CD4-positive, alpha-beta T cell treated with Interferon gamma for 1 hour (primary cell): ENCODE results near the gene RABGAP1L.
"Not testable (repeated sequence)": the region's sequence is repeated elsewhere in the genome, so short reads cannot be mapped to it uniquely, and the experiment has no call there.

Source experiments
- DNase-seq: peaks from one replicate; pipeline ENCODE4 v3.0.0-alpha.2; 2020

RABGAP1L gene

DNA sequence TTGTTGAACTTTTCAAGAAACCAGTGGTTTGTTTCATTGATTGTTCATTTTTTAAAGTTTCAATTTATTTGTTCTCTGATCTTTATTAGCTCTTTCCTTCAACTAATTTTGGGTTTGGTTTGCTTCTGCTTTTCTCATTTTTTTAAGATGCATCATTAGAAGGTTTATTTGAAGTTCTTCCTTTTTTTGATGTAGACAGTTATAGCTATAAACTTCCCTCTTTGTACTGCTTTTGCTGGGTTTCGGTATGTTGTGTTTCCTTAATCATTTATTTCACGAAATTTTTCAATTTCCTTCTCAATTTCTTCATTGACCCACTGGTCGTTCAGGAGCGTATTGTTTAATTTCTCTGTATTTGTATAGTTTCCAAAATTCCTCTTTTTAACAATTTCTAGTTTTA lies 155.1 kb downstream of the RABGAP1L start:
- no peak for DNase-seq

GRCh38 chr1:174315239-174315638 lies 155.9 kb downstream of the RABGAP1L start:
- no peak for DNase-seq

DNA sequence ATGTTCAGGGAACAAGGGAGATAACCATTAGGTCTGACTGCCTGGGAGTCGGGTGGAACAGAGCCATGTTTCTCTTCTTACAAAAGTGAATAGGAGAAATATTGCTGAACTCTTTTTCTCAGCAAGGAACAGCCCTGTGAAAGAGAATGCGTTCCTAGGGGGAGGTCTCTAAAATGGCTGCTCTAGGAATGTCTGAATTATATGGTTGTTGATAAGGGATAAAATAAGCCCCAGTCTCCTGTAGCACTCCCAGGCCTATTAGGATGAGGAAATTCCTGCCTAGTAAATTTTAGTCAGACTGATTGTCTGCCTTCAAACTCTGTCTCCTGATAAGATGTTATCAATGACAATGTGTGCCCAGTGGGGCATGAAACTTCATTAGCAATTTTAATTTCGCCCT lies 161.6 kb downstream of the RABGAP1L start:
- DNase-seq: not testable (repeated sequence)

- DNase-seq: no peak
Observed at GRCh38 chr1:174322202-174322862, 163.0 kb downstream of the RABGAP1L start.

DNA sequence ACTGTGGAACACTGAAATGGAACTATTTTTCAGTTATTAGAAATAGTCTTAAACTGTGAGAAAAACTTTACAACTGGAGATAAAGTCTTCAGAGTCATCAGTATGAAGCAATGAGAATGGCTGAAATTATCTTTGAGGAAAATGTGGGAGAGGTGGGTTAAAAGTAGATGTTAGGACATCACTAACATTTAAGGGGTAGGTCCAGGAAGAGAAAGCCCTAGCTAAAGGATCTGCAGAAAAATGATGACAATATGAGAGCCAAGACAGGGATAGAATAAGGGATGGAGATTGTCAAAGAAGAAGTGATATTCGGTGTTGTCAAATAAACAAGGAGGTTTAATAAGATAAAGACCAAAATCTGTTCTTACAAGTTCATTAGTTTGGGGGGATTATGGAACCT lies 165.2 kb downstream of the RABGAP1L start:
- DNase-seq: no peak

GRCh38 chr1:174324939-174325338 lies 165.6 kb downstream of the RABGAP1L start:
- no peak for DNase-seq

DNA sequence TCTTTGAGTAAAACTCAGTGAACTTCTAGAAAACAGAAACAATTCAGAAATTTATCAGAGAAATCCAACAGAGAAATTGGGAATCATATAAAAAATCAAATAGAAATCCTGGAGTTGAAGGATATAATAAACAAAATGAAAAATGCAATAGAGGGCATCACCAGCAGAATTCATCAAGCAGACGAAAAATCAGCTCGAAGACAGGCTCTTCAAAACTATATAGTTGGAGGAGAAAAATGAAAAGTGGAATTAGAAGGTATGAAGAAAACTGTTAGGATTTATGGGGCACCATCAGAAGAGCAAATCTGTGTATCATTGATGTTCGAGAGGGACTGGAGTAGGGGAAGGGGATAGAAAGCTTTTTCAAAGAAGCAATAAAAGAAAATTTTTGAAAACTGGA lies 167.0 kb downstream of the RABGAP1L start:
- DNase-seq: no peak

GRCh38 chr1:174333437-174333836 lies 174.1 kb downstream of the RABGAP1L start:
- DNase-seq: no peak

DNA sequence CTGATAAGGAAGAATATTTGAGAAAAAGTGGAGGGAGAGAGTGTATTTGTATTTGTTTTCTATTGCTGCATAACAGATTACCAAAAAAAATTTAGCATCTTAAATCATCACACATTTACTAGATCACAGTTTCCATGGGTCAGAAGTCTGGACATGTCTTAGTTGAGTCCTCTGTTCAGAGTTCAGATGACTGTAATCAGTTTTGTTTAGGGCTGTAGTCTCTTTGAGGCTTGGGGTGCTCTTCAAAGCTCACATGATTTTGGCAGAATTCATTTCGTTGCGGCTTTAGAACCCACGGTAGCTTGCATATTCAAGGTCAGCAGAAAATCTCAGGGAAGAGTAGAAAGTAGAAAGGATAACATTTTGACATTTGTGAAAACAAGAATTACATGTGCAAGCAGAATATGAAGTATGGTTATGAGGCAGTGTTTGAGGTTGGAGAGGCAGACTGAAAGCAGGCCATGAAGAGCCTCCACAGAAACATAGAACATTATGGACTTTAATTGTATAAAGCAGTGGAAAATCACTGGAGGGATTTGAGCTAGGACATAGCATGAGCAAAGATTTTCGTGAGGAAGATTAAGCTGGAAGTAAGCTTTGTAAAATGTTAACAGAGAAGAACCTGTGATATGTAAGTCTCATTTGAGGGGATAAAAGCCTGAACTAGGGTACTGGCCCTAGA lies 177.8 kb downstream of the RABGAP1L start:
- no peak for DNase-seq

- DNase-seq: not testable (repeated sequence)
Observed at GRCh38 chr1:174340404-174340803, 181.1 kb downstream of the RABGAP1L start.

DNA sequence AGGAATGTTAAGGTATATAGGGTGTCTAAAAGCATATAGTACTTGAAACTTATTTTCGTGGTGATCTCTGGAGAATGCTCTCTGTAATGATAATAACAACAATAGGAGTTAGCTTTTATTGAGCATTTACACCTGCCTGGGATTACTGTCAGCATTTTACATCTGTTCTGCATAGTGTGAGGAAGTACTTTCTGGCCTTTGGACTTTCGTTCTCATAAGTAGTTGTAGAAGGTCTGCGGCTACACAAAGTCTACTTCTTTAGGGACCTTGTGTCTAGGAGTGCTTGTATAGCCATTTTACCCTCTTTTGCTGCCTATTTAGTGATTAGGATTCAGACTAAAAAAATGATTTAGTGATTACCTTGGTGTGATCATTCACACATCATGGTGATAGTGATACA lies 184.8 kb downstream of the RABGAP1L start:
- no peak for DNase-seq

GRCh38 chr1:174352117-174352516 lies 192.8 kb downstream of the RABGAP1L start:
- DNase-seq: no peak

GRCh38 chr1:174352883-174353608 lies 193.7 kb downstream of the RABGAP1L start:
- no peak for DNase-seq

GRCh38 chr1:174358344-174358743 lies 199.0 kb downstream of the RABGAP1L start:
- no peak for DNase-seq

- DNase-seq: no peak
Observed at GRCh38 chr1:174358786-174359453, 199.6 kb downstream of the RABGAP1L start.

- DNase-seq: no peak
Observed at GRCh38 chr1:174359454-174359805, 200.1 kb downstream of the RABGAP1L start.

DNA sequence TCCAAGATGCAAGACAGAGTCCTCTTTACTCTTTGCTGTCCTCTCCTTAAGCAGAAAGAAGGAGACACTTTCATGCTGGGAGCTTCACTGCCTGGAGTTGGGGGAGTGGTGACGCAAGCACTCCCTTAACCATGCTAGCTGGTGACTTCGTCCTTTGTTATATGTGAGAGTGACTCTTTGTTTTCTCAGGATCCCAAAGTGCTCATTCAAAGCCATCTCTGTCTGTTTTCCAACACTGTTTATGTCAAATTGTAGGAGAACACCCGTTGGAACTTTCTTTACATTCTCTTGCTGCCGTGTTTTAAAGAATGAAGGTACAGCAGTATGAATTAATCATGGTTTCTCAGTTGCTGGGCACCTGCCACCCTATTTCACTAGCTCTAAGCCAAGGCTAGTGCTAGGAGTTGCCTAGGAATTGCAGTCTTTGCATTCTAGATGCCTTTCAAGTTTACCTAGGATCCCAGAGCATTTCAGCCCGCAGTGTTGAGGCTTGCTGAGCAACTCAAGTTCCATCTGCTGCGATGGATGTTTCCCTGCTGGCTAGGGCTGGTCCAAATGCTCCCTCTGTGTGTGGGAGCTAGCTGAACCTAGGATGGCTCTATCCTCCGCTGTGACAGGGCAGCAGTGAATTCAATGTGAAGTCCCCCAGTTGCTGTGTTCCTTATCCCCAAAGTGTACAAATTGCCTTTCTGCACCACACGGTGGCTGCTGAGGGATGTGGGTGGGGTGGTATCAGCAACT lies 205.8 kb downstream of the RABGAP1L start:
- no peak for DNase-seq

DNA sequence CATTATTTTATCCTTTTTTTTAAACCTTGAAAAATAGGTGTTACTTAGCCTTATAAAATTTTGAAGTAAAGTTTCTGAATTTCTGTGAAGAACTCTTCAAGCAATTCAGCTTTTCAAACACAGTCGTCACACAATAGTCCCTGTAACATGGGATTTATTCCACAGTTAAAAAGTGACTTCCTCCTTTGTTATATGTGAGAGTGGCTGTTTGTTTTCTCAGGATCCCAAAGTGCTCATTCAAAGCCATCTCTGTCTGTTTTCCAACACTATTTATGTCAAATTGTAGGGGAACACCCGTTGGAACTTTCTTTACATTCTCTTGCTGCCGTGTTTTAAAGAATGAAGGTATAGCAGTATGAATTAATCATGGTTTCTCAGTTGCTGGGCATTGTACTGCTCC lies 207.6 kb downstream of the RABGAP1L start:
- no peak for DNase-seq

- DNase-seq: no peak
Observed at GRCh38 chr1:174367892-174368291, 208.6 kb downstream of the RABGAP1L start.

- DNase-seq: no peak
Observed at GRCh38 chr1:174376030-174376429, 216.7 kb downstream of the RABGAP1L start.

DNA sequence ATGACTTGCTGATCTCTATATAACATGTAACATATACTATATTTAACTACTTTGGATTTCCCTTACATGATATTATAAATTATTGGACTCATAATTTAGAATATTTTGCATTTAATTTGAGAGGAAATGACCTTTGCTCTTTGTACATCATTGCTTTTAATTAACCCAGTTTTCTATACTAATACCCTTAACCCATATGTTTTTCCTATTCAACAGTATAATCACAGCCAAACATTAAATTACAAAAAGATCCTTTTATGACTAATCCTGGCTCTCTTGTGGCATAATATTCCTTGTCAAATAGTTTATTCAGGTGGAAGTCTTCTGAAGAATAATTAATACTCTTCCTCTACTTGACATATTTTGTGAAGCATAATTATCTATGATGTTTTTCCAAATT lies 232.4 kb downstream of the RABGAP1L start:
- DNase-seq: no peak

DNA sequence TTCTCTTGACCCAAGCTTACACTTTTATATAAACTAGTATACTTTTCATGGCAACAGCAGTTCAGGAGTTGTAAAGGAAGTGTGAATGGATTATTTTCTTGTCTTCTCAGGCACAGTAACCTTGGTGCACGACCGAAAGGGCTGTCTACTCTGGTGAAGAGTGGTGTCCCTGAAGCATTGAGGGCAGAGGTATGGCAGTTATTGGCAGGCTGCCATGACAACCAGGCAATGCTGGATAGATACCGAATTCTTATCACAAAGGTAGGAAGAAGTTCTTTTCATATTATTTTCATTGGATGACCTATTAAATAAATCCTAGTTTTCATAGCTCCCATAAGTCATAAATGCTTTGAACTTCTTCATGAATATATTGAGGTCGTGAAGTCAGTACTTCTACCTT lies 234.6 kb downstream of the RABGAP1L start:
- DNase-seq: no peak

- DNase-seq: no peak
Observed at GRCh38 chr1:174397261-174397660, 237.9 kb downstream of the RABGAP1L start.
